HCT116 (cell line): ENCODE measurements around the gene GPN3. TPM values are rescaled to one million over a fixed set of nuclear protein-coding genes. Genes with fewer than 3 reads are reported as not detected.

ENCODE experiments used
- ATAC-seq: fragments of 200-7000 bp; cut with Tn5 transposase; 2 replicates; pipeline ENCODE4 v1.9.1; 2020; ENCODE audit warnings: mild to moderate bottlenecking, moderate library complexity
- BruUV-seq: library from RNA; stranded (reverse); fragments of 400-500 nt; replicated peaks from 2 replicates; lab custom pipeline; 2021; lab: Mats Ljungman, UMichigan
- CTCF ChIA-PET: fragments of 300-600 bp; sonication (Branson Sonifier 250); formaldehyde crosslinking; loops from one replicate; lab custom pipeline; 2021; ENCODE audit warnings: antibody characterized with exemption; lab: Charles Lee
- POLR2A ChIA-PET: fragments of 300-600, 350-600 bp; sonication (Branson Sonifier 250); formaldehyde crosslinking; loops from one replicate; lab custom pipeline; 2021; ENCODE audit warnings: antibody characterized with exemption; lab: Charles Lee
- RAD21 ChIA-PET, 2 experiments: fragments of 300-600 bp; sonication (Branson Sonifier 250); formaldehyde crosslinking; loops; one replicate each; lab custom pipeline; 2023; ENCODE audit warnings: low total read pairs in 2 of 2; ENCODE audit not compliant: uncharacterized antibody in 2 of 2, unreplicated experiment in 2 of 2, low non-redundant PET in 1 of 2; lab: Charles Lee
- DNase-seq: peaks from one replicate; pipeline ENCODE4 v3.0.0-alpha.2; 2010; ENCODE audit warnings: low read depth, low spot score
- H2AFZ ChIP-seq: fragments of 200-600 bp; shearing (Covaris generic), sonication (generic); 2 replicates; pipeline ENCODE4 v1.6.1; 2017; ENCODE audit warnings: low read depth, mixed run types, mixed read lengths, antibody characterized with exemption, low read length; ENCODE audit not compliant: poor library complexity, severe bottlenecking
- H3K27ac ChIP-seq: 2 replicates; pipeline ENCODE4 v1.5.1; 2012; ENCODE audit warnings: low read depth, low read length
- H3K27me3 ChIP-seq: fragments of 200-600 bp; sonication (generic); 2 replicates; pipeline ENCODE4 v1.6.1; 2016; ENCODE audit warnings: mixed run types, low read length, mixed read lengths; ENCODE audit not compliant: insufficient read depth
- H3K36me3 ChIP-seq, 2 experiments: fragments of 200-500 bp in 1 of 2; fragments of 200-600 bp in 1 of 2; sonication (Bioruptor generic) in 1 of 2; sonication (generic) in 1 of 2; 2 replicates each; pipeline versions ENCODE4 v1.5.1 to v1.6.1; 2014 to 2016; ENCODE audit warnings: low read length in 2 of 2, inconsistent platforms in 1 of 2, mixed read lengths in 1 of 2, mixed run types in 1 of 2; ENCODE audit not compliant: insufficient read depth in 2 of 2, control insufficient read depth in 1 of 2
- H3K4me1 ChIP-seq, 2 experiments: fragments of 200-600 bp in 1 of 2; sonication (generic) in 1 of 2; 2 replicates each; pipeline versions ENCODE4 v1.5.1 to v1.6.1; 2012 to 2017; ENCODE audit warnings: low read length in 2 of 2, inconsistent platforms in 1 of 2, mild to moderate bottlenecking in 1 of 2, mixed read lengths in 1 of 2, mixed run types in 1 of 2, moderate library complexity in 1 of 2; ENCODE audit not compliant: insufficient read depth in 2 of 2, control insufficient read depth in 1 of 2
- H3K4me2 ChIP-seq: fragments of 200-600 bp; sonication (generic); 2 replicates; pipeline ENCODE4 v1.6.1; 2017; ENCODE audit warnings: mixed run types, low read length, mixed read lengths
- H3K4me3 ChIP-seq, 2 experiments: fragments of 200-600 bp in 1 of 2; sonication (generic) in 1 of 2; replicated peaks in 1 of 2; 2 replicates each; pipeline ENCODE4 v1.5.1; 2011 to 2016; ENCODE audit warnings: low read length in 2 of 2, control low read depth in 1 of 2, low read depth in 1 of 2, mild to moderate bottlenecking in 1 of 2, mixed read lengths in 1 of 2, mixed run types in 1 of 2
- H3K79me2 ChIP-seq: fragments of 200-600 bp; sonication (generic); 2 replicates; pipeline ENCODE4 v1.6.1; 2017; ENCODE audit warnings: mild to moderate bottlenecking, mixed run types, low read length, moderate library complexity, mixed read lengths; ENCODE audit not compliant: insufficient read depth
- H3K9ac ChIP-seq: fragments of 200-600 bp; sonication (generic); 2 replicates; pipeline ENCODE4 v1.6.1; 2016; ENCODE audit warnings: low read length, mixed read lengths
- H3K9me2 ChIP-seq: fragments of 200-600 bp; sonication (generic), shearing (Covaris generic); 2 replicates; pipeline ENCODE4 v1.6.1; 2017; ENCODE audit warnings: mixed run types, mild to moderate bottlenecking, moderate library complexity; ENCODE audit not compliant: insufficient read depth
- H3K9me3 ChIP-seq, 2 experiments: fragments of 200-500 bp in 1 of 2; fragments of 200-600 bp in 1 of 2; sonication (Bioruptor generic) in 1 of 2; sonication (generic) in 1 of 2; 2 replicates each; pipeline ENCODE4 v1.6.1; 2014 to 2017; ENCODE audit warnings: low read length in 2 of 2, mixed read lengths in 2 of 2, inconsistent platforms in 1 of 2, low read depth in 1 of 2, mild to moderate bottlenecking in 1 of 2, mixed run types in 1 of 2, moderate library complexity in 1 of 2; ENCODE audit not compliant: control insufficient read depth in 1 of 2, insufficient read depth in 1 of 2
- H4K20me1 ChIP-seq: fragments of 200-600 bp; sonication (generic), shearing (Covaris generic); 2 replicates; pipeline ENCODE4 v1.6.1; 2017; ENCODE audit warnings: mixed run types, mild to moderate bottlenecking, moderate library complexity; ENCODE audit not compliant: insufficient read depth
- ATF3 ChIP-seq: IDR thresholded peaks from 2 replicates; pipeline ENCODE4 v1.6.1; 2012
- CBX3 ChIP-seq: IDR thresholded peaks from 2 replicates; pipeline ENCODE4 v1.6.1; 2012; ENCODE audit warnings: low read depth
- CTCF ChIP-seq, 3 experiments: fragments of 200-600 bp in 1 of 3; sonication (generic) in 1 of 3; IDR thresholded peaks in 2 of 3; conservative IDR thresholded peaks in 1 of 3; 2 replicates each; pipeline ENCODE4 v1.5.1; 2012 to 2017; ENCODE audit warnings: low read depth in 2 of 3, low read length in 2 of 3, antibody characterized with exemption in 1 of 3, borderline replicate concordance in 1 of 3, control low read depth in 1 of 3, mild to moderate bottlenecking in 1 of 3, mixed read lengths in 1 of 3, mixed run types in 1 of 3, moderate library complexity in 1 of 3; ENCODE audit not compliant: insufficient read depth in 1 of 3
- EGR1 ChIP-seq: IDR thresholded peaks from 2 replicates; pipeline ENCODE4 v1.6.1; 2012; ENCODE audit warnings: low read depth
- EZH2phosphoT487 ChIP-seq: fragments of 200-600 bp; IDR thresholded peaks from 2 replicates; pipeline ENCODE4 v1.6.1; 2018; ENCODE audit warnings: antibody characterized with exemption, borderline replicate concordance
- FOSL1 ChIP-seq: IDR thresholded peaks from 2 replicates; pipeline ENCODE4 v1.6.1; 2012; ENCODE audit warnings: low read depth
- MAX ChIP-seq: IDR thresholded peaks from 2 replicates; pipeline ENCODE4 v1.6.1; 2012
- POLR2A ChIP-seq: IDR thresholded peaks from 2 replicates; pipeline ENCODE4 v1.7.0; 2011; ENCODE audit warnings: borderline replicate concordance; ENCODE audit not compliant: insufficient read depth, insufficient read length; ENCODE audit errors: extremely low read depth
- RAD21 ChIP-seq: IDR thresholded peaks from 2 replicates; pipeline ENCODE4 v1.6.1; 2012; ENCODE audit warnings: low read depth, mild to moderate bottlenecking
- SIN3A ChIP-seq: IDR thresholded peaks from 2 replicates; pipeline ENCODE4 v1.6.1; 2012; ENCODE audit warnings: low read depth
- SP1 ChIP-seq: IDR thresholded peaks from 2 replicates; pipeline ENCODE4 v1.6.1; 2012; ENCODE audit warnings: low read depth
- SRF ChIP-seq: IDR thresholded peaks from 2 replicates; pipeline ENCODE4 v1.6.1; 2012; ENCODE audit warnings: low read depth
- TCF7L2 ChIP-seq: IDR thresholded peaks from 2 replicates; pipeline ENCODE4 v1.7.0; 2011; ENCODE audit warnings: borderline replicate concordance, inconsistent platforms; ENCODE audit not compliant: insufficient read depth, insufficient read length; ENCODE audit errors: extremely low read depth
- YY1 ChIP-seq: IDR thresholded peaks from 2 replicates; pipeline ENCODE4 v1.6.1; 2011; ENCODE audit warnings: low read length, low read depth, moderate library complexity, mild to moderate bottlenecking; ENCODE audit not compliant: insufficient replicate concordance; ENCODE audit errors: extremely low read depth
- ZBTB33 ChIP-seq: IDR thresholded peaks from 2 replicates; pipeline ENCODE4 v1.6.1; 2011; ENCODE audit warnings: mild to moderate bottlenecking, low read length, moderate library complexity; ENCODE audit not compliant: insufficient replicate concordance; ENCODE audit errors: extremely low read depth
- ZFX ChIP-seq: fragments of 450-650 bp; IDR thresholded peaks from 2 replicates; pipeline ENCODE4 v1.6.1; 2017
- intact Hi-C: fragments of 100-400 bp; cut with micrococcal nuclease; formaldehyde crosslinking; loops from 2 replicates; pipeline ENCODE4 v1.10.0; 2022
- total RNA-seq: library from RNA; stranded (reverse); gene quantifications from one replicate; pipeline ENCODE4 v1.2.1, GENCODE V29; 2021; ENCODE audit not compliant: unreplicated experiment

Gene GPN3
- total RNA-seq, 1 experiment from 2014 or later = 46.2 TPM

- ChIA-PET RAD21 (no interaction called here), POLR2A (interaction anchor here (1.9 kb wide), 1 partner anchor 14 kb away, joined by 5 read pairs; the partner anchor contains the start of gene GPN3), CTCF (no interaction called here)
- Histone ChIP-seq H2AFZ (no peak overlapping the region), H3K9ac (no peak overlapping the region), H3K4me2 (no peak overlapping the region), H3K9me3 (no peaks in the 10 kb centered on the region), H3K9me2 (no peaks in the 10 kb centered on the region), H3K79me2 (peaks cover 14% of the 10 kb centered on the region), H3K27me3 (no peaks in the 10 kb centered on the region), H3K4me3 (no peak overlapping the region), H4K20me1 (no peaks in the 10 kb centered on the region), H3K27ac (no peak overlapping the region), H3K36me3 (peaks cover 4 to 12% of the 10 kb centered on the region in 2 experiments; a peak in 2 of 4 replicates), H3K4me1 (peaks cover 0 to 11% of the 10 kb centered on the region in 2 experiments; a peak in 2 of 4 replicates)
- BruUV-seq = no TSS peak
- DNase-seq (no peak), ATAC-seq (no peak)
- TF ChIP-seq MAX = no peak
- TF ChIP-seq CTCF (IDR thresholded peaks at IDR 0.05 in 2 of 3, conservative IDR thresholded peaks at IDR 0.05 in 1 of 3; ENCODE audit: borderline replicate concordance in 1 of 3, insufficient read depth in 1 of 3, low read depth in 2 of 3, low read length in 2 of 3) = no peak
- TF ChIP-seq EGR1 = no peak
- TF ChIP-seq SRF = no peak
- intact Hi-C loops = loop anchor here (5.0 kb wide), 1 partner anchor 434 kb away; no protein-coding TSS in a partner anchor
Observed at GRCh38 chr12:110453569-110454296, 14.3 kb downstream of the GPN3 start.

GRCh38 chr12:110451263-110451662 lies 16.8 kb downstream of the GPN3 start:
- no TSS peak for BruUV-seq
- ChIA-PET CTCF (interaction anchor here (1.6 kb wide), 1 partner anchor 20 kb away, joined by 18 read pairs; no protein-coding TSS in a partner anchor), RAD21 (no interaction called here), POLR2A (no interaction called here)
- H3K36me3 ChIP-seq = peaks cover 6 to 8% of the 10 kb centered on the region in 2 experiments; a peak in 3 of 4 replicates
- H3K27me3 ChIP-seq = no peaks in the 10 kb centered on the region
- ATAC-seq (no peak), DNase-seq (no peak)
- H4K20me1 ChIP-seq = no peaks in the 10 kb centered on the region
- no peaks in the 10 kb centered on the region for H3K9me2 ChIP-seq
- H3K79me2 ChIP-seq = peaks cover 34% of the 10 kb centered on the region
- intact Hi-C loops = loop anchor here (5.0 kb wide), 1 partner anchor 436 kb away; no protein-coding TSS in a partner anchor
- H3K9me3 ChIP-seq = no peaks in the 10 kb centered on the region
- H3K27ac ChIP-seq = no peak overlapping the region
- H3K9ac ChIP-seq = no peak overlapping the region
- H3K4me1 ChIP-seq = peaks cover 0 to 13% of the 10 kb centered on the region in 2 experiments; a peak in 2 of 4 replicates
- H2AFZ ChIP-seq = no peak overlapping the region
- no peak overlapping the region for H3K4me3 ChIP-seq
- H3K4me2 ChIP-seq = no peak overlapping the region
- no peak for TF ChIP-seq ZBTB33
- no peak for TF ChIP-seq SP1
- no peak for TF ChIP-seq FOSL1
- no peak for TF ChIP-seq SIN3A
- no peak for TF ChIP-seq EZH2phosphoT487
- no peak for TF ChIP-seq RAD21
- TF ChIP-seq ATF3 = no peak
- TF ChIP-seq TCF7L2 = no peak
- no peak for TF ChIP-seq POLR2A
- no peak for TF ChIP-seq CBX3
- no peak for TF ChIP-seq ZFX
- TF ChIP-seq YY1 = no peak
